Transverse colon (tissue), 4 donors: ENCODE data around the gene DNAH2.

Experiments
- EP300 ChIP-seq: sonication (generic); formaldehyde crosslinking; IDR thresholded peaks from one replicate; pipeline ENCODE4 v1.6.1; 2017; ENCODE audit warnings: antibody characterized with exemption, low read depth
- POLR2A ChIP-seq: fragments of 450-650 bp; IDR thresholded peaks from one replicate; pipeline ENCODE4 v1.6.1; 2016; ENCODE audit warnings: antibody characterized with exemption, mild to moderate bottlenecking, moderate library complexity
- POLR2AphosphoS5 ChIP-seq, 3 donors: sonication (generic); formaldehyde crosslinking; IDR thresholded peaks; one replicate each; pipeline ENCODE4 v1.6.1; 2016; ENCODE audit warnings: antibody characterized with exemption in 3 of 3
- TF ChIP-seq, protein P1 (sequence below), 5 experiments: fragments of 200-600 bp in 3 of 5; fragments of 450-650 bp in 2 of 5; sonication (generic) in 3 of 5; IDR thresholded peaks; 1 replicate in 2 of 5; 2 replicates in 3 of 5; pipeline ENCODE4 v1.5.1; 2016 to 2017; ENCODE audit warnings: antibody characterized with exemption in 5 of 5, inconsistent platforms in 3 of 5, mild to moderate bottlenecking in 2 of 5, moderate library complexity in 1 of 5

GRCh38 chr17:7792611-7793010 is 75.1 kb downstream of the DNAH2 start:
- TF ChIP-seq, protein P1, sequence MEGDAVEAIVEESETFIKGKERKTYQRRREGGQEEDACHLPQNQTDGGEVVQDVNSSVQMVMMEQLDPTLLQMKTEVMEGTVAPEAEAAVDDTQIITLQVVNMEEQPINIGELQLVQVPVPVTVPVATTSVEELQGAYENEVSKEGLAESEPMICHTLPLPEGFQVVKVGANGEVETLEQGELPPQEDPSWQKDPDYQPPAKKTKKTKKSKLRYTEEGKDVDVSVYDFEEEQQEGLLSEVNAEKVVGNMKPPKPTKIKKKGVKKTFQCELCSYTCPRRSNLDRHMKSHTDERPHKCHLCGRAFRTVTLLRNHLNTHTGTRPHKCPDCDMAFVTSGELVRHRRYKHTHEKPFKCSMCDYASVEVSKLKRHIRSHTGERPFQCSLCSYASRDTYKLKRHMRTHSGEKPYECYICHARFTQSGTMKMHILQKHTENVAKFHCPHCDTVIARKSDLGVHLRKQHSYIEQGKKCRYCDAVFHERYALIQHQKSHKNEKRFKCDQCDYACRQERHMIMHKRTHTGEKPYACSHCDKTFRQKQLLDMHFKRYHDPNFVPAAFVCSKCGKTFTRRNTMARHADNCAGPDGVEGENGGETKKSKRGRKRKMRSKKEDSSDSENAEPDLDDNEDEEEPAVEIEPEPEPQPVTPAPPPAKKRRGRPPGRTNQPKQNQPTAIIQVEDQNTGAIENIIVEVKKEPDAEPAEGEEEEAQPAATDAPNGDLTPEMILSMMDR (IDR thresholded peaks at IDR 0.05), result no peak
- TF ChIP-seq POLR2A, result no peak
- TF ChIP-seq EP300, result no peak
- TF ChIP-seq POLR2AphosphoS5 (IDR thresholded peaks at IDR 0.05), result no peak
